Mammary epithelial cell (primary cell): ENCODE data around the gene KCNIP3.

Experiments
- EZH2 ChIP-seq: IDR thresholded peaks from 2 replicates; pipeline ENCODE4 v1.6.1; 2012; ENCODE audit warnings: low read length, inconsistent platforms, borderline replicate concordance
- TF ChIP-seq, protein P1 (sequence below), 2 donors: IDR thresholded peaks in 1 of 2; conservative IDR thresholded peaks in 1 of 2; 2 replicates each; pipeline ENCODE4 v1.5.1; 2011 to 2012; ENCODE audit warnings: inconsistent platforms in 2 of 2, low read length in 2 of 2, mild to moderate bottlenecking in 2 of 2, control low read depth in 1 of 2, low read depth in 1 of 2; ENCODE audit not compliant: insufficient read depth in 1 of 2; ENCODE audit errors: extremely low read depth in 1 of 2

GRCh38 chr2:95352310-95353054 lies 55.3 kb downstream of the KCNIP3 start:
- TF ChIP-seq, protein P1, sequence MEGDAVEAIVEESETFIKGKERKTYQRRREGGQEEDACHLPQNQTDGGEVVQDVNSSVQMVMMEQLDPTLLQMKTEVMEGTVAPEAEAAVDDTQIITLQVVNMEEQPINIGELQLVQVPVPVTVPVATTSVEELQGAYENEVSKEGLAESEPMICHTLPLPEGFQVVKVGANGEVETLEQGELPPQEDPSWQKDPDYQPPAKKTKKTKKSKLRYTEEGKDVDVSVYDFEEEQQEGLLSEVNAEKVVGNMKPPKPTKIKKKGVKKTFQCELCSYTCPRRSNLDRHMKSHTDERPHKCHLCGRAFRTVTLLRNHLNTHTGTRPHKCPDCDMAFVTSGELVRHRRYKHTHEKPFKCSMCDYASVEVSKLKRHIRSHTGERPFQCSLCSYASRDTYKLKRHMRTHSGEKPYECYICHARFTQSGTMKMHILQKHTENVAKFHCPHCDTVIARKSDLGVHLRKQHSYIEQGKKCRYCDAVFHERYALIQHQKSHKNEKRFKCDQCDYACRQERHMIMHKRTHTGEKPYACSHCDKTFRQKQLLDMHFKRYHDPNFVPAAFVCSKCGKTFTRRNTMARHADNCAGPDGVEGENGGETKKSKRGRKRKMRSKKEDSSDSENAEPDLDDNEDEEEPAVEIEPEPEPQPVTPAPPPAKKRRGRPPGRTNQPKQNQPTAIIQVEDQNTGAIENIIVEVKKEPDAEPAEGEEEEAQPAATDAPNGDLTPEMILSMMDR (conservative IDR thresholded peaks at IDR 0.05 in 1 of 2, IDR thresholded peaks at IDR 0.05 in 1 of 2; ENCODE audit: extremely low read depth in 1 of 2, insufficient read depth in 1 of 2, low read depth in 1 of 2, low read length in 2 of 2): no peak
- TF ChIP-seq EZH2: no peak
